Effector memory CD4-positive, alpha-beta T cell (primary cell): ENCODE measurements around the gene KCNN3.

ENCODE experiments used
- DNase-seq, 3 donors: peaks; one replicate each; pipeline ENCODE4 v3.0.0-alpha.2; 2020
- H3K27ac ChIP-seq: 2 replicates; pipeline ENCODE4 v1.7.0; 2013; ENCODE audit warnings: mild to moderate bottlenecking, low read length, moderate library complexity; ENCODE audit not compliant: insufficient read depth, poor library complexity, severe bottlenecking
- H3K27me3 ChIP-seq: replicated peaks from 2 replicates; pipeline ENCODE4 v1.7.0; 2013; ENCODE audit warnings: mild to moderate bottlenecking, low read length; ENCODE audit not compliant: insufficient read depth, control insufficient read depth, poor library complexity, severe bottlenecking
- H3K36me3 ChIP-seq: 2 replicates; pipeline ENCODE4 v1.7.0; 2013; ENCODE audit warnings: mild to moderate bottlenecking, low read length, moderate library complexity; ENCODE audit not compliant: control insufficient read depth, insufficient read depth
- H3K4me1 ChIP-seq: 2 replicates; pipeline ENCODE4 v1.7.0; 2013; ENCODE audit warnings: low read length, mild to moderate bottlenecking; ENCODE audit not compliant: control insufficient read depth, insufficient read depth, poor library complexity, severe bottlenecking
- H3K4me3 ChIP-seq: 2 replicates; pipeline ENCODE4 v1.7.0; 2013; ENCODE audit warnings: low read length, low read depth, mild to moderate bottlenecking; ENCODE audit not compliant: insufficient read depth, poor library complexity, severe bottlenecking
- H3K9me3 ChIP-seq: 2 replicates; pipeline ENCODE4 v1.7.0; 2013; ENCODE audit warnings: mild to moderate bottlenecking, low read length, moderate library complexity; ENCODE audit not compliant: control insufficient read depth

KCNN3 gene

DNA sequence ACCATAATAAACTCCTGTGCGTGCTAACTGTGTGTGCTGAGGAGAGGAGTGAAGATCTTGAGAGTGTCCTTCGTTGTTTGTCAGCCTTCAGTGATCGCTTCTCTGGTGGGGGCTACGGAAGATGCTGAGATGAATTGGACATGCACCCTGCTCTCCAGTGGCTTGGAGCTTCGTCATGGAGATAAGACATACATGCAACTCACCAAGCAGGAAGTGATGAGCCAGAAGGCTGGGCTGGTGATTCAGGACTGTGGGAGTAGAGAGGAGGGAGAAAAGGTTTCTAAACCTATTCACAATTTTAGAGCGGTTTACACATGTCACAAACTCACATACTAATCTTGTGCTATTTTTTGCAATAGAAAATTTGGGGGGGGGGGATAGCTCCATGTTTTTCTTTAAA lies 133.2 kb downstream of the KCNN3 start:
- Histone ChIP-seq H3K27me3 (no peaks in the 10 kb centered on the region), H3K36me3 (no peaks in the 10 kb centered on the region), H3K9me3 (no peaks in the 10 kb centered on the region), H3K4me3 (no peak overlapping the region), H3K27ac (no peak overlapping the region), H3K4me1 (no peaks in the 10 kb centered on the region)
- no peak for DNase-seq

DNA sequence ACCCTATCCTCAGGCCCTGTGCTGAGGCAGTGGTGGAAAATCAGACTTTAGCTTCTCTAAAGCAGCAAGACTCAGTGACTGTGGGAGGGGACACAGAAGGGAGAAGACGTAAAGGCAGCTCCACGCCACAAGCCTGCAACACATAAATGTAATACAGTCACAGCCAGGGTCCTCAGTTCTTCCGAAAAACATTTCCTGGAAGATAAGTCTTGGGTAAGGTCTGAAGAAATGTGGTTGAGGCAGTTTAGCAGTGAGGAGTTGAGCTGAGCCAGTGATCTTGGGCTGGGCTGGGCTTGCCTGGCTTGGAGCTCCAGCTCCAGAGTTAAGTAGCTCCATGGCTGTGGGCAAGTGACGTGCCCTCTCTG lies 134.3 kb downstream of the KCNN3 start:
- H3K4me1 ChIP-seq: no peaks in the 10 kb centered on the region
- H3K27ac ChIP-seq: no peak overlapping the region
- no peaks in the 10 kb centered on the region for H3K36me3 ChIP-seq
- H3K27me3 ChIP-seq: no peaks in the 10 kb centered on the region
- DNase-seq: no peak
- H3K4me3 ChIP-seq: no peak overlapping the region
- no peaks in the 10 kb centered on the region for H3K9me3 ChIP-seq

DNA sequence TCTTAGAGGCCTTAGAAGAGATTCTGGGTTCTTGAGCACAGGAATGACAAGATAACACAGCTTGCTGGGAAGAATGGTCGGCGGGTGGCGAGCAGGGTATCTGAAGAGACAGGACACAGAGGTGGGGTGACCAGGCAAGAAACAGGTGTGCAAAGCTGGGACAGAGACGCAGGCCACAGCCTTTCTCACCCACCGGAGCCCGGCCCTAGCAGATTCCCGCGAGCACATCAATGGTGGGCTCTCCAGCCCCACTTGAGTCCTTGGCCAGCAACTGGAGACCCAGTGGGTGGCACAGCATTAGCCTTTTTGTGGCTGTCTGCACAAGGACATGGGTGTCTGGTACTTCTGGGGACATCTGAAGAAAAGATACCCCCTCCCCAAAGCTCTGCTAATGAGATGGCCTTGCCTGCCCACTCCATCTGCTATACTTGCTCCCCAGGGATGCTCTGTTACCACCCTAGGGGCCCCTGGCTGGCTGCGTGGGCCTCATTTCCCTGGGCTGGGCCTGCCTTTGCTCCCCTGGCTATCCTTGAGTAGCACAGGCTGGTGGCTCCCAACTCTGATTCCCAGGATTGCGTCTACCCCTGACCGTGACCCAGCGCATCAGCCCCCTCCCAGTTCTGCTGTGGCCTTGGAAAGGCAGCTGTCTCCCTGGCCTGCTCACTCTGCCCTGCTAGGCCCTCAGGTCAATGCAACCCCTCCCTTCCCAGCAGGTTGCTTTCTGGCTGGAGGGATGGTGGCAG lies 134.8 kb downstream of the KCNN3 start:
- DNase-seq: no peak
- Histone ChIP-seq H3K4me3 (no peak overlapping the region), H3K36me3 (no peaks in the 10 kb centered on the region), H3K4me1 (no peaks in the 10 kb centered on the region), H3K9me3 (no peaks in the 10 kb centered on the region), H3K27ac (no peak overlapping the region), H3K27me3 (no peaks in the 10 kb centered on the region)

DNA sequence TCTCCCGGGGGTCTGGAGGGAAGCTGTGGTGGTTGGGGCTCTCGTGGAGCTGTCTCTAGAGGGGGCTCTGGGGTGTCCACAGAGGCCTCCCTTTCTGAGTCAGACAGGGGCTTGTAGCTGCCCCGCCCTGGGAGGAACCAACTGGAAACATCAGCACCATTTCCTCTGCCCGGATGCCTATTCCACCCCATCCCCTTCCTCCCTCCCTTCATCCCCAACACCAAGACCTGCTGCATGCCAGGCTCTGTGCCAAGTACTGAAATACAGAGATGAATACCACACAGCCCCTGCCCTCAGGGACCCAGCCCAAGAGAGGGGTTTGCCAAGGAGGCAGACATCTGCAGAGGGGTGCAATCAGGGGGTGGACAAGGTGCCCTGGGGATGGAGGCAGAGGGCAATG lies 136.5 kb downstream of the KCNN3 start:
- H3K27me3 ChIP-seq: no peaks in the 10 kb centered on the region
- no peak overlapping the region for H3K27ac ChIP-seq
- no peaks in the 10 kb centered on the region for H3K4me1 ChIP-seq
- no peak overlapping the region for H3K4me3 ChIP-seq
- no peaks in the 10 kb centered on the region for H3K36me3 ChIP-seq
- H3K9me3 ChIP-seq: no peaks in the 10 kb centered on the region
- no peak for DNase-seq

DNA sequence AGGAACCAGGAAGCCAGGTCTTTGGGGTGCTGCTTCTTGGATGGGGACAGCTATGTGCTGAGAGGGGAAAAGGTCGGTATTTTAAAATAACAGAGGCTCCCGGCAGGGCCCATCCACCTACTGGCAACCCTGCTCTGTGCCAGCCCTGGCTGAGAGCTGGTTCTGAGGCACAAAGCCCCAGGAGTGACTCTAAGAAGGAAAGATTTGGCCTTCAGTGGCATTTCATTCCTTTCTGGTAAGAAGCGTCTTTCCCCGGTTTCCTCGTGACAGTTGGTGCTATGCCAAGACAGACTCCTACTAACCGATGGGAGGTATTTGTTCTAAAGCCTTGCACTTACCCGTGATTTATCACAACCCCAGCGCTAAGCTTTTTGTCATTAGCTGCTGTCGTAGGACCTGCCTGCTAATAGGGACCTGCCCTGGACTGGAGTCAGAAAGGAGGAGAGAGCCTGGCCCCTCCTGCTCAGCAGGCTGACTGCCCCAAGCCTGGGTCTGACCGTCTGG lies 139.0 kb downstream of the KCNN3 start:
- Histone ChIP-seq H3K27ac (no peak overlapping the region), H3K36me3 (no peaks in the 10 kb centered on the region), H3K4me1 (no peaks in the 10 kb centered on the region), H3K4me3 (no peak overlapping the region), H3K27me3 (no peaks in the 10 kb centered on the region), H3K9me3 (no peaks in the 10 kb centered on the region)
- no peak for DNase-seq

DNA sequence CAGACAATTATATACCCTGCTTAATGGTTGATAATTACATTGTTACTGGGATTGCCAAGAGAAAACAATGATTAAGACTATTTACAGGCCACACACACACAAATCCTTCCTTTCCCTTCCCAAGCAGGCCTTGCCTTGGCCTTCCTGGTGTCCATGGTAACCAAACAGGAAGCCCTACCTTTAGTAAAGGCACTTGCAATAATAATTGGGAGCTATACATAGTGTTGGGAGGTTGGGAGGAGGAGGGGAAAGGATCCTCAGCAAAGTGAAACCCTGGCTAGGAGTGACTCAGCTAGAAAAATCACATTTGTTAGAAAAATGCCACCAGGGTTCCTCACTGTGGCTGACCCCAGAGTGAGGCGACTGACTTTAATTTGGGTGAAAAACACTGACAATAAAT lies 139.8 kb downstream of the KCNN3 start:
- Histone ChIP-seq H3K27ac (no peak overlapping the region), H3K4me3 (no peak overlapping the region), H3K36me3 (no peaks in the 10 kb centered on the region), H3K9me3 (no peaks in the 10 kb centered on the region), H3K27me3 (no peaks in the 10 kb centered on the region), H3K4me1 (no peaks in the 10 kb centered on the region)
- DNase-seq: no peak

DNA sequence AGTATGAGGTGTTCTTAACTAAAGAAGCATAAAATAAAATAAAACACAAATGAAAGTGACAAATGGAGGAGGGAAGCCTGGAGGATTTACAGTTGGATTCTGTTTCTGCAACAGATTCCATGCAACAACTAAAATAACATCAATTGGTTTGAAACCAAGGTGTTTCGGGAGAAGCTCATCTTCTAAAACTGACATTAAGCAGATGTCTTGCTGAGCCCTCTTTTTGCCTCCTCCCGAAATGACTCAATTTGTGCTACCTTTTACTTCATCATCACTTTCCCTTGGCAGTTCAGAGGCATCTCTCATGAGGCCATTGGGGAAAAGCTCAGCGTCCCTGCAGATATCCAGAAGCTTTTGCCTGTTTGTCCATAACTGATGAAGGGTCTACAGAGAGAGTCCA lies 140.5 kb downstream of the KCNN3 start:
- Histone ChIP-seq H3K27ac (no peak overlapping the region), H3K9me3 (no peaks in the 10 kb centered on the region), H3K27me3 (no peaks in the 10 kb centered on the region), H3K4me3 (no peak overlapping the region), H3K4me1 (no peaks in the 10 kb centered on the region), H3K36me3 (no peaks in the 10 kb centered on the region)
- no peak for DNase-seq

DNA sequence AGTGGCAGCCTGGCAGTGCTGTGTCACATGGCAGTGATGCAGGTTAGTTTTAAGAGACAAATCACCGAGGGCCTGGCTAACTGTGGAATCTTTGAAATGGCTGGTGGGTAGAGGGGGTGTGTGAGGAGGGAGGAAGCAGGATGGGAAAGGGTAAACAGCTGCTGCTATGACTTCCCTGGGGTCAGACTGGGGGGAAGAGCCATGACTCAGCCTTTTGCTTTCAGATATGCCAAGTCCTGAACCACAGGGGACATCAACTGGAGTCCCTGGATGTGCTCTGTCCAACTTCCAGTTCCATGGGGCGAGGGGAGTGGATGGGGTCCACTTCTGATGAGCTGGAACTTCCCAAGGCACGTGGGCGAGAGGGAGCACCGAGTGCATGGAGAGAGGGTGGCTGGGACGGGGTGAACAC lies 141.0 kb downstream of the KCNN3 start:
- no peaks in the 10 kb centered on the region for H3K9me3 ChIP-seq
- no peak overlapping the region for H3K27ac ChIP-seq
- DNase-seq: no peak
- no peak overlapping the region for H3K4me3 ChIP-seq
- no peaks in the 10 kb centered on the region for H3K4me1 ChIP-seq
- no peaks in the 10 kb centered on the region for H3K27me3 ChIP-seq
- no peaks in the 10 kb centered on the region for H3K36me3 ChIP-seq

DNA sequence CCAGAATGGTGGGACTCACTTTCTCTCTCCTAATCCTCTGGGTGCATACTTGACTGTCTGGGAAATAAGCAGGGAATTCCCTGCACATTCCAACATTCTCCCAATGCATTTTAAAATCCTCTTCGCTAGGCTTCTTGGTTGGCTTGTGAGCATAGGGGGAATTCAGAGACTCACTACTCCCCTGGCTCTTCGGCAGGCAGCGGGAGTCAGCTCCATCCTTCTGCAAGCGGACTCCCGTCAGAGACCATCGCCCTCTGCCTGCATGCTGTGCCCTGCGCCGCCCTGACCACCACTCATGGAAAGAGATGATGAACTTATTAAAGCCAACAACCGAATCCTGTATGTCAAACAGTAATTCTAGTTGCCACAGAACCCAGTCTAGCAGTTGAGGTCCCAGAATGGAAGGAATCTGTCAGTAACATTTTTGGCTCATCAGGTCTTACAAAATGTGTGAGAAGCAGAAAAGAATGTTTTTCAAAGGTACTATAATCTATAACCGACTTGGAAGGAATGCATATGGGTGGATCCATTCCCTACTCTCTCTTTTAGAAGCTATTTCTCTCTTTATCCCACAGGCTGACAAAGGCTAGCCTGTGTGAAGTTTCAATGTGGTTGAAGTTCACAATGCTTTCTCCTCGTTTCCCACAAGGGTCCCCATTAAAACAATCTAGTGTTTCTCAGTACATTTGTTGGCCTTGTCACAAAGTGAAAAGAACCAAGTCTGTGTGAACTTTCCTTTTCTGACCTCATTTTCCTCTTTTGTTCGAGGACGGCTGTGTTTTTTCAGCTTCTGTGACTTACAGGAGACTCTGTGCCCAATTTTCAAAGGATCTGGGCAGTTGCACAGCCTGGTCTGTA lies 143.0 kb downstream of the KCNN3 start:
- Histone ChIP-seq H3K27me3 (no peaks in the 10 kb centered on the region), H3K9me3 (no peaks in the 10 kb centered on the region)
- no peak for DNase-seq

DNA sequence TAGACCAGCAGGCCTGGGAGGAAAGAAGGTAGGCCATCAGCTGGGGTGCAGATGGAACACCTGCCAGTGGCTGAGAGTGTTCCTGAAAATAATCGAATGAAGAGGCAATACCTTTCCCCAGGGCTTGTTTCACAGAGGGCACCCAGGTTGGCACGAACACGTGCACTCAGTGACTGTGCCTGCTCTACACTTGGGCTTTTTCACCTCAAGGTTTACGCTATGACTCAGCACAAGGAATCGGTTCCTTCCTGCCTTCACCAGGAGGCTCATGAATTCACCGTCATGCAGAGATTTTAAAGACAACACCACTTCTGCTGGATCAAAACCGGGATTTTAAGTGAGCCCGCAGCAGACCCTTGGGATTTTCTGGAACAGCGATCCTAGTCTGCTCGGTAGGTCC lies 143.6 kb downstream of the KCNN3 start:
- H3K27me3 ChIP-seq: no peaks in the 10 kb centered on the region
- H3K4me3 ChIP-seq: no peak overlapping the region
- no peaks in the 10 kb centered on the region for H3K9me3 ChIP-seq
- H3K27ac ChIP-seq: no peak overlapping the region
- no peak for DNase-seq
- H3K36me3 ChIP-seq: no peaks in the 10 kb centered on the region
- no peaks in the 10 kb centered on the region for H3K4me1 ChIP-seq

More for the DNA sequence above, 143.0 kb downstream of the KCNN3 start:
- H3K36me3 ChIP-seq: no peaks in the 10 kb centered on the region
- H3K27ac ChIP-seq: no peak overlapping the region
- no peaks in the 10 kb centered on the region for H3K4me1 ChIP-seq
- H3K4me3 ChIP-seq: no peak overlapping the region
